HUDEP-2 (cell line): ENCODE results near the gene NFATC3.

Experiments used
- DNase-seq, 76 experiments: peaks; one replicate each; lab custom pipeline; 2025; ENCODE audit not compliant: unreplicated experiment in 76 of 76; lab: John Stamatoyannopoulos, UW

Gene NFATC3

GRCh38 chr16:68179196-68179795 lies 94.1 kb downstream of the NFATC3 start:
- DNase-seq, result no peak

- DNase-seq, result no peak
Measured at GRCh38 chr16:68179855-68180254, 94.7 kb downstream of the NFATC3 start.

GRCh38 chr16:68183046-68183445 lies 97.9 kb downstream of the NFATC3 start:
- no peak for DNase-seq

- no peak for DNase-seq
Measured at GRCh38 chr16:68186877-68187276, 101.7 kb downstream of the NFATC3 start.

- DNase-seq, result no peak
Measured at GRCh38 chr16:68187505-68187904, 102.3 kb downstream of the NFATC3 start.

- DNase-seq, result no peak
Measured at GRCh38 chr16:68188170-68188569, 103.0 kb downstream of the NFATC3 start.

- DNase-seq, result no peak
Measured at GRCh38 chr16:68190081-68190480, 104.9 kb downstream of the NFATC3 start.

GRCh38 chr16:68190736-68191510 lies 105.8 kb downstream of the NFATC3 start:
- DNase-seq, result no peak

GRCh38 chr16:68194251-68194650 lies 109.1 kb downstream of the NFATC3 start:
- DNase-seq, result no peak

GRCh38 chr16:68197250-68197649 lies 112.1 kb downstream of the NFATC3 start:
- no peak for DNase-seq

GRCh38 chr16:68200088-68200783 lies 115.1 kb downstream of the NFATC3 start:
- DNase-seq, result no peak

- DNase-seq, result no peak
Measured at GRCh38 chr16:68202091-68202519, 116.9 kb downstream of the NFATC3 start.

- DNase-seq, result no peak
Measured at GRCh38 chr16:68206245-68206644, 121.1 kb downstream of the NFATC3 start.

GRCh38 chr16:68214726-68215125 lies 129.6 kb downstream of the NFATC3 start:
- DNase-seq, result no peak

- DNase-seq, result no peak
Measured at GRCh38 chr16:68215302-68215701, 130.1 kb downstream of the NFATC3 start.

GRCh38 chr16:68216240-68216639 lies 131.1 kb downstream of the NFATC3 start:
- DNase-seq, result no peak

GRCh38 chr16:68217506-68217905 lies 132.3 kb downstream of the NFATC3 start:
- no peak for DNase-seq

GRCh38 chr16:68219725-68220351 lies 134.7 kb downstream of the NFATC3 start:
- DNase-seq, result no peak

GRCh38 chr16:68223072-68223471 lies 137.9 kb downstream of the NFATC3 start:
- no peak for DNase-seq

GRCh38 chr16:68226116-68226515 lies 140.9 kb downstream of the NFATC3 start:
- no peak for DNase-seq

- no peak for DNase-seq
Measured at GRCh38 chr16:68227183-68227793, 142.1 kb downstream of the NFATC3 start.
